Caco-2 (cell line): Measurements from ENCODE around the gene PRKAR1B. TPM values are rescaled to one million over a fixed set of nuclear protein-coding genes. Genes with fewer than 3 reads are reported as not detected.
A peak's percentile ranks its signal among the peaks of the same experiment; 100 is the strongest.

Source experiments
- BruUV-seq: library from RNA; stranded (reverse); fragments of 400-500 nt; replicated peaks from 2 replicates; lab custom pipeline; 2021; lab: Mats Ljungman, UMichigan
- CTCF ChIA-PET: fragments of 300-600 bp; sonication (Branson Sonifier 250); formaldehyde crosslinking; loops from one replicate; lab custom pipeline; 2022; ENCODE audit warnings: antibody characterized with exemption; lab: Charles Lee
- POLR2A ChIA-PET: fragments of 300-600 bp; sonication (Branson Sonifier 250); formaldehyde crosslinking; loops from one replicate; lab custom pipeline; 2022; ENCODE audit warnings: antibody characterized with exemption; lab: Charles Lee
- DNase-seq, 2 experiments: peaks; one replicate each; pipeline versions ENCODE4 v3.0.0 to v3.0.0-alpha.2; 2020 to 2022
- H3K27me3 ChIP-seq: replicated peaks from 2 replicates; pipeline ENCODE4 v1.6.0; 2011; ENCODE audit warnings: low read length; ENCODE audit not compliant: control insufficient read depth, insufficient read depth
- H3K36me3 ChIP-seq: 2 replicates; pipeline ENCODE4 v1.5.1; 2011; ENCODE audit warnings: low read length; ENCODE audit not compliant: control insufficient read depth, insufficient read depth
- H3K4me1 ChIP-seq: fragments of 250-450 bp; sonication (Bioruptor Pico); 2 replicates; pipeline ENCODE4 v1.5.1; 2020; ENCODE audit warnings: mild to moderate bottlenecking
- H3K4me3 ChIP-seq: 2 replicates; pipeline ENCODE4 v1.5.1; 2011; ENCODE audit warnings: low read depth, mild to moderate bottlenecking, control low read depth, low read length
- H3K9me3 ChIP-seq: fragments of 250-450 bp; sonication (Bioruptor Pico); 2 replicates; pipeline ENCODE4 v1.5.1; 2020; ENCODE audit warnings: mild to moderate bottlenecking, moderate library complexity
- H3K27ac Mint-ChIP-seq: one replicate; pipeline ENCODE4 v1.8.0; 2022; ENCODE audit warnings: mixed read lengths; ENCODE audit not compliant: unreplicated experiment
- H3K27me3 Mint-ChIP-seq: one replicate; pipeline ENCODE4 v1.8.0; 2022; ENCODE audit warnings: mixed read lengths; ENCODE audit not compliant: insufficient read depth, unreplicated experiment
- H3K36me3 Mint-ChIP-seq: one replicate; pipeline ENCODE4 v1.8.0; 2022; ENCODE audit warnings: mild to moderate bottlenecking, mixed read lengths; ENCODE audit not compliant: insufficient read depth, unreplicated experiment
- H3K4me1 Mint-ChIP-seq: one replicate; pipeline ENCODE4 v1.8.0; 2022; ENCODE audit warnings: low read depth, mixed read lengths; ENCODE audit not compliant: unreplicated experiment
- H3K4me3 Mint-ChIP-seq: one replicate; pipeline ENCODE4 v1.8.0; 2022; ENCODE audit warnings: mild to moderate bottlenecking, moderate library complexity, mixed read lengths; ENCODE audit not compliant: unreplicated experiment
- H3K9me3 Mint-ChIP-seq: one replicate; pipeline ENCODE4 v1.8.0; 2022; ENCODE audit warnings: mixed read lengths; ENCODE audit not compliant: unreplicated experiment
- CTCF ChIP-seq, 2 experiments: fragments of 200-600 bp in 1 of 2; IDR thresholded peaks; 1 replicate in 1 of 2; 2 replicates in 1 of 2; pipeline versions ENCODE4 v1.5.1 to v1.8.0; 2011 to 2022; ENCODE audit warnings: antibody characterized with exemption in 1 of 2, control low read depth in 1 of 2, inconsistent platforms in 1 of 2, low read depth in 1 of 2, low read length in 1 of 2, mild to moderate bottlenecking in 1 of 2, moderate library complexity in 1 of 2; ENCODE audit not compliant: insufficient read depth in 1 of 2, severe bottlenecking in 1 of 2, unreplicated experiment in 1 of 2
- intact Hi-C: fragments of 100-400 bp; cut with micrococcal nuclease; formaldehyde crosslinking; loops from one replicate; pipeline ENCODE4 v1.10.0; 2022; ENCODE audit not compliant: unreplicated experiment
- total RNA-seq: library from RNA; stranded (reverse); gene quantifications from 2 replicates; pipeline ENCODE4 v1.2.3, GENCODE V29; 2022

PRKAR1B gene
- total RNA-seq, 1 experiment from 2014 or later, result 56.6 TPM

GRCh38 chr7:517774-518629 is 209.1 kb downstream of the PRKAR1B start:
- ChIA-PET POLR2A (interaction anchor here (0.6 to 1.6 kb wide), 4 partner anchors 14 to 381 kb away, joined by 3 to 9 read pairs (median 3); no protein-coding TSS in a partner anchor), CTCF (interaction anchor here (0.7 to 1.4 kb wide), 4 partner anchors 14 to 196 kb away, joined by 3 to 6 read pairs (median 4); no protein-coding TSS in a partner anchor)
- peak overlapping the region; percentile 98 for H3K4me3 ChIP-seq
- H3K27me3 ChIP-seq, result peaks cover 1% of the 10 kb centered on the region; the same call in 1 of the 2 replicates
- H3K4me1 ChIP-seq, result peaks cover 36% of the 10 kb centered on the region
- no peaks in the 10 kb centered on the region for H3K27me3 Mint-ChIP-seq
- peak overlapping the region; percentile 89 for H3K27ac Mint-ChIP-seq
- no peak for TF ChIP-seq CTCF (IDR thresholded peaks at IDR 0.05; ENCODE audit: insufficient read depth in 1 of 2, low read depth in 1 of 2, low read length in 1 of 2, severe bottlenecking in 1 of 2, unreplicated experiment in 1 of 2)
- H3K36me3 ChIP-seq, result no peaks in the 10 kb centered on the region
- H3K4me3 Mint-ChIP-seq, result peak overlapping the region; percentile 89
- TSS peak; percentile 36 for BruUV-seq
- intact Hi-C loops, result loop anchor here (2.0 to 5.0 kb wide), 4 partner anchors 15 to 185 kb away; no protein-coding TSS in a partner anchor
- H3K36me3 Mint-ChIP-seq, result peaks cover 30% of the 10 kb centered on the region
- no peaks in the 10 kb centered on the region for H3K9me3 ChIP-seq
- H3K4me1 Mint-ChIP-seq, result peaks cover 6% of the 10 kb centered on the region
- no peaks in the 10 kb centered on the region for H3K9me3 Mint-ChIP-seq
- DNase-seq, result peak in 1 of 2 experiments; percentile 58

GRCh38 chr7:516606-517456 is 210.2 kb downstream of the PRKAR1B start:
- peak overlapping the region; percentile 89 for H3K4me3 Mint-ChIP-seq
- H3K9me3 ChIP-seq, result no peaks in the 10 kb centered on the region
- H3K27me3 ChIP-seq, result peaks cover 1% of the 10 kb centered on the region; the same call in 1 of the 2 replicates
- H3K36me3 ChIP-seq, result no peaks in the 10 kb centered on the region; the same call in 1 of the 2 replicates
- H3K27me3 Mint-ChIP-seq, result no peaks in the 10 kb centered on the region
- H3K4me1 Mint-ChIP-seq, result peaks cover 6% of the 10 kb centered on the region
- H3K27ac Mint-ChIP-seq, result peak overlapping the region; percentile 66
- peaks cover 36% of the 10 kb centered on the region for H3K36me3 Mint-ChIP-seq
- peak overlapping the region; percentile 98 for H3K4me3 ChIP-seq
- no peak for TF ChIP-seq CTCF (IDR thresholded peaks at IDR 0.05; ENCODE audit: insufficient read depth in 1 of 2, low read depth in 1 of 2, low read length in 1 of 2, severe bottlenecking in 1 of 2, unreplicated experiment in 1 of 2)
- ChIA-PET CTCF (interaction anchor here (0.6 to 1.4 kb wide), 4 partner anchors 58 to 195 kb away, joined by 3 to 5 read pairs (median 4); no protein-coding TSS in a partner anchor), POLR2A (interaction anchor here (0.6 to 1.6 kb wide), 2 partner anchors 13 to 19 kb away, joined by 3 to 6 read pairs; no protein-coding TSS in a partner anchor)
- peaks cover 29% of the 10 kb centered on the region for H3K4me1 ChIP-seq
- no peaks in the 10 kb centered on the region for H3K9me3 Mint-ChIP-seq
- no TSS peak for BruUV-seq
- intact Hi-C loops, result loop anchor here (2.0 to 5.0 kb wide), 3 partner anchors 14 to 145 kb away; no protein-coding TSS in a partner anchor
- DNase-seq, result peak; percentile 72 to 76
